Adipose tissue (tissue), 3 donors: Measurements from ENCODE around the gene CNN2. TPM values are rescaled to one million over a fixed set of nuclear protein-coding genes. Genes with fewer than 3 reads are reported as not detected.

Experiments used
- H3K27ac ChIP-seq: one replicate; pipeline ENCODE4 v1.5.1; 2013; ENCODE audit warnings: low read depth, low read length
- WGBS, 3 donors: extraction: QIAGEN DNeasy Blood & Tissue Kit; methylation state at CpG; one replicate each; pipeline ENCODE4 v1.1.7; 2013; 5-methylcytosine and 5-hydroxymethylcytosine counted together
- polyA plus RNA-seq, 3 donors: library from polyadenylated mRNA; stranded (reverse); fragments of 200-250 nt; gene quantifications; one replicate each; pipeline ENCODE4 v1.2.3, GENCODE V29; 2013
- donor health status: healthy with polysubstance abuse.
- donor health status: Bipolar disorder and iron deficiency.
- donor health status: healthy.

Gene CNN2
- polyA plus RNA-seq, 3 donors = 39.3 to 107 (median 76.1) TPM

GRCh38 chr19:1054102-1055027 is 28.0 kb downstream of the CNN2 start:
- no peak overlapping the region for H3K27ac ChIP-seq
- 92 to 96% (median 94%) methylated on average over 28 of the region's 28 CpGs for WGBS, 3 donors

GRCh38 chr19:1055028-1055425 is 28.6 kb downstream of the CNN2 start:
- H3K27ac ChIP-seq = no peak overlapping the region
- 90 to 100% (median 95%) methylated on average over 14 of the region's 14 CpGs for WGBS, 3 donors

GRCh38 chr19:1055886-1056620 is 29.6 kb downstream of the CNN2 start:
- H3K27ac ChIP-seq = no peak overlapping the region
- WGBS, 3 donors = 96 to 98% (median 97%) methylated on average over 20 of the region's 20 CpGs

- 50 to 66% (median 59%) methylated on average over 3 of the region's 3 CpGs for WGBS, 3 donors
- H3K27ac ChIP-seq = no peak overlapping the region
Observed at GRCh38 chr19:1057176-1057855, 30.9 kb downstream of the CNN2 start.

- WGBS, 3 donors = 91 to 95% (median 94%) methylated on average over 5 of the region's 5 CpGs
- no peak overlapping the region for H3K27ac ChIP-seq
Observed at GRCh38 chr19:1058112-1058511, 31.7 kb downstream of the CNN2 start.

- H3K27ac ChIP-seq = no peak overlapping the region
- WGBS, 3 donors = 81 to 87% (median 87%) methylated on average over 5 of the region's 5 CpGs
Observed at GRCh38 chr19:1060689-1061088, 34.3 kb downstream of the CNN2 start.

GRCh38 chr19:1061987-1062386 is 35.6 kb downstream of the CNN2 start:
- no peak overlapping the region for H3K27ac ChIP-seq
- 81 to 94% (median 91%) methylated on average over 18 to 20 of the region's 20 CpGs for WGBS, 3 donors

GRCh38 chr19:1062387-1063029 is 36.1 kb downstream of the CNN2 start:
- no peak overlapping the region for H3K27ac ChIP-seq
- 80 to 93% (median 89%) methylated on average over 14 to 16 of the region's 17 CpGs for WGBS, 3 donors

- no peak overlapping the region for H3K27ac ChIP-seq
- 71 to 92% (median 74%) methylated on average over 36 to 37 of the region's 37 CpGs for WGBS, 3 donors
Observed at GRCh38 chr19:1063030-1063908, 36.9 kb downstream of the CNN2 start.

- H3K27ac ChIP-seq = no peak overlapping the region
- 60 to 88% (median 63%) methylated on average over 37 of the region's 37 CpGs for WGBS, 3 donors
Observed at GRCh38 chr19:1063909-1064660, 37.7 kb downstream of the CNN2 start.

GRCh38 chr19:1064661-1065605 is 38.5 kb downstream of the CNN2 start:
- WGBS, 3 donors = 7 to 13% (median 8%) methylated on average over 59 to 60 of the region's 60 CpGs
- no peak overlapping the region for H3K27ac ChIP-seq

GRCh38 chr19:1065606-1066109 is 39.2 kb downstream of the CNN2 start:
- 51 to 75% (median 60%) methylated on average over 17 of the region's 17 CpGs for WGBS, 3 donors
- H3K27ac ChIP-seq = no peak overlapping the region

- H3K27ac ChIP-seq = no peak overlapping the region
- 22 to 37% (median 31%) methylated on average over 16 to 17 of the region's 17 CpGs for WGBS, 3 donors
Observed at GRCh38 chr19:1066251-1066747, 39.9 kb downstream of the CNN2 start.

- 4 to 8% (median 5%) methylated on average over 43 to 61 of the region's 61 CpGs for WGBS, 3 donors
- H3K27ac ChIP-seq = peak within 1 kb of the TSS; percentile 23
Observed at GRCh38 chr19:1066748-1067340, 40.4 kb downstream of the CNN2 start, which contains the start of gene ARHGAP45. ARHGAP45 (plus strand) TSS chr19:1067167; CDS start chr19:1067406, 239 bp downstream.

- peak overlapping the region; percentile 23 for H3K27ac ChIP-seq
- WGBS, 3 donors = 3% methylated on average over 29 to 38 of the region's 38 CpGs
Observed at GRCh38 chr19:1067341-1067957, 41.0 kb downstream of the CNN2 start.
